ENCODE results near the gene ACLY. TPM values are rescaled to one million over a fixed set of nuclear protein-coding genes. Genes with fewer than 3 reads are reported as not detected.

Gene ACLY
- total RNA-seq, 1 donor from 2014 or later, result 143 TPM

DNA sequence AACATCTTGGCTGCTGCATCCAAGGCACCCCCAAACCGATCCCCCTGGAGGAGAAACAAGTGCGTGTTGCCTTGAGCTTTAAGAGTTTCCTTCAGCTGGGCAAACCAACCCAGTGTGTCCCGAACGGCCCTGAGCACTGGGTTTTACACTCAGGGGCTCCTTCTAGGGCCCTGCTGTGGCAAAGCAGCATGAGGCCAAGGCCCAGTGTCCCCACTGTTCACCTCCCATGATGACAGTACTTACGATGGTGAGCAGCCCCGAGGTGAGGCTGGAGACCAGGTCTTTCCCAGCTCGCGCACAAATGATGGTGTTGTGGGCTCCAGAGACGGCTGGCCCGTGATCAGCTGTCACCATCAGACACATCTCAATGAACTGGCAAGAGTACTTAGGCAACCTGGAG lies 47.0 kb downstream of the ACLY start:
- intact Hi-C loops (cut with micrococcal nuclease), result no loop called here
- H3K27ac Mint-ChIP-seq, result no peak overlapping the region
- ChIA-PET POLR2A (no interaction called here), CTCF (no interaction called here)
- H3K4me3 Mint-ChIP-seq, result no peak overlapping the region
- H3K4me1 Mint-ChIP-seq, result no peaks in the 10 kb centered on the region
- DNase-seq (no peak), ATAC-seq (ENCODE audit: low read depth) (no peak)
- H3K36me3 Mint-ChIP-seq (ENCODE audit: low read depth), result peaks cover 76% of the 10 kb centered on the region
- TF ChIP-seq, protein P1, sequence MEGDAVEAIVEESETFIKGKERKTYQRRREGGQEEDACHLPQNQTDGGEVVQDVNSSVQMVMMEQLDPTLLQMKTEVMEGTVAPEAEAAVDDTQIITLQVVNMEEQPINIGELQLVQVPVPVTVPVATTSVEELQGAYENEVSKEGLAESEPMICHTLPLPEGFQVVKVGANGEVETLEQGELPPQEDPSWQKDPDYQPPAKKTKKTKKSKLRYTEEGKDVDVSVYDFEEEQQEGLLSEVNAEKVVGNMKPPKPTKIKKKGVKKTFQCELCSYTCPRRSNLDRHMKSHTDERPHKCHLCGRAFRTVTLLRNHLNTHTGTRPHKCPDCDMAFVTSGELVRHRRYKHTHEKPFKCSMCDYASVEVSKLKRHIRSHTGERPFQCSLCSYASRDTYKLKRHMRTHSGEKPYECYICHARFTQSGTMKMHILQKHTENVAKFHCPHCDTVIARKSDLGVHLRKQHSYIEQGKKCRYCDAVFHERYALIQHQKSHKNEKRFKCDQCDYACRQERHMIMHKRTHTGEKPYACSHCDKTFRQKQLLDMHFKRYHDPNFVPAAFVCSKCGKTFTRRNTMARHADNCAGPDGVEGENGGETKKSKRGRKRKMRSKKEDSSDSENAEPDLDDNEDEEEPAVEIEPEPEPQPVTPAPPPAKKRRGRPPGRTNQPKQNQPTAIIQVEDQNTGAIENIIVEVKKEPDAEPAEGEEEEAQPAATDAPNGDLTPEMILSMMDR (IDR thresholded peaks at IDR 0.05), result no peak
- no peaks in the 10 kb centered on the region for H3K9me3 Mint-ChIP-seq
- H3K27me3 Mint-ChIP-seq, result no peaks in the 10 kb centered on the region

DNA sequence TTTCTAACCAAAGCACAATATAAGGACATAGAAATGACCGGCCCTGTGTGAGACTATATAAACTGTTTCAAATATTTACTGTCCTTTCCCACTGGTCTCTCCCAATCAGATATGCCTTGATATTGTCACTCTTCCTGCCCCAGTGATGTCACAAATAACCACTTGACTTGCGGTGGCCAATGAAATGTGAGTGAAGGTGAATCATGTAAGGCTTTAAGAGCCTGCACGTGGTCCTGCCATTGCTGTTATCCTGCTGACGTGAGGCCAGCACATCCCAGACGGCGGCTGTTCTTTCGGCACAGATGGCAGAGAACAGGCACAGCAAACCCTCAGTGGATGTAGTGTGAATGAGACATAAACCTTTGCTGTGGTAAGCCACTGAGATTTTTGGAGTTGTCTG lies 48.1 kb downstream of the ACLY start:
- ChIA-PET CTCF (no interaction called here), POLR2A (no interaction called here)
- DNase-seq, result no peak
- no peak overlapping the region for H3K27ac Mint-ChIP-seq
- intact Hi-C loops (cut with micrococcal nuclease), result no loop called here
- ATAC-seq (ENCODE audit: low read depth), result no peak
- H3K4me3 Mint-ChIP-seq, result no peak overlapping the region
- no peaks in the 10 kb centered on the region for H3K27me3 Mint-ChIP-seq
- H3K4me1 Mint-ChIP-seq, result peaks cover under 1% of the 10 kb centered on the region
- H3K36me3 Mint-ChIP-seq (ENCODE audit: low read depth), result peaks cover 72% of the 10 kb centered on the region
- no peaks in the 10 kb centered on the region for H3K9me3 Mint-ChIP-seq
- TF ChIP-seq, protein P1 (IDR thresholded peaks at IDR 0.05), result no peak

DNA sequence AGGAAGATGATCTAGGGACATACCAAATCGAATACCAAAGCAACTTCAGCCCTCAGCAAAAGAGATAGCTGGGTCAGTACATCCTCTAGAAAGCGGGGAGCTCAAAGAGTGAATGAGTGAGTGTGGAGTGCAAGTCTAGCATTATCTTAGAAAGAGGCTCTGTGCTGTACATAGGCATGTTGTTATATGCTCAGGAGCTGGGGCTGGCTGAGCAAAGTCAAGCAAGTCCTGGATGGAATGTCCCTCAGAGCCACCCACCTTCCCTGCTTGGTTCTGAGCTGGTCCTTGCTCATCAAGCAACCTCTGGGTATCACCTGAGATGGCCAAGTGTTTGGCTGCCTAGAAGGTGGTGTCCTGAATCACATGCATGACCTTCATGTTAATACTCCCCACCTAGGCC lies 48.7 kb downstream of the ACLY start:
- Mint-ChIP-seq H3K9me3 (no peaks in the 10 kb centered on the region), H3K27me3 (no peaks in the 10 kb centered on the region), H3K4me3 (no peak overlapping the region), H3K4me1 (peaks cover 3% of the 10 kb centered on the region), H3K36me3 (ENCODE audit: low read depth) (peaks cover 72% of the 10 kb centered on the region), H3K27ac (no peak overlapping the region)
- intact Hi-C loops (cut with micrococcal nuclease), result no loop called here
- ATAC-seq (ENCODE audit: low read depth) (no peak), DNase-seq (no peak)
- TF ChIP-seq, protein P1 (IDR thresholded peaks at IDR 0.05), result no peak
- POLR2A ChIA-PET, result no interaction called here
- CTCF ChIA-PET, result no interaction called here

DNA sequence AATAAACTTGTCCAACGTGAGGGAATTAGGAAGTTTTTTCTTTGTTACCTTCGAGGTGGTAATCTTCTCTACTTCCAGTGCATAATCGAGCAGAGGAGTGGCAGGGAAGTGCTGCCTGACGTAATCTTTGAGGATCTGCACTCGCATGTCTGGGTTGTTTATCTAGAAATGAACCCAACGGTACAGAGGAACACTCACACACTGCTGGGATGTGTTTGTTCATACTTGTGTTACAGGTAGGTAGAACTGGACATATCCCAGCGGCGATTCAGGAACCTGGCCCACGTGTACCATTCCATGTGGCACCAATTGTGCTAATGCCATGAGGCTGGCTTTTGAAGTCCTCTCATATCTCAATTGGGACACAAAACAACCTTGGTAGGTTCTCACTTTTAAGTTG lies 49.3 kb downstream of the ACLY start:
- no peak overlapping the region for H3K27ac Mint-ChIP-seq
- H3K4me1 Mint-ChIP-seq, result peaks cover 3% of the 10 kb centered on the region
- TF ChIP-seq, protein P1 (IDR thresholded peaks at IDR 0.05), result no peak
- H3K9me3 Mint-ChIP-seq, result no peaks in the 10 kb centered on the region
- peaks cover 72% of the 10 kb centered on the region for H3K36me3 Mint-ChIP-seq (ENCODE audit: low read depth)
- no peaks in the 10 kb centered on the region for H3K27me3 Mint-ChIP-seq
- POLR2A ChIA-PET, result no interaction called here
- H3K4me3 Mint-ChIP-seq, result no peak overlapping the region
- ATAC-seq (ENCODE audit: low read depth) (no peak), DNase-seq (no peak)
- intact Hi-C loops (cut with micrococcal nuclease), result loop anchor here (5.0 to 10.0 kb wide), 3 partner anchors 48 to 1525 kb away; partner anchors contain the start of genes ACLY, ARL4D and HAP1
- CTCF ChIA-PET, result no interaction called here

DNA sequence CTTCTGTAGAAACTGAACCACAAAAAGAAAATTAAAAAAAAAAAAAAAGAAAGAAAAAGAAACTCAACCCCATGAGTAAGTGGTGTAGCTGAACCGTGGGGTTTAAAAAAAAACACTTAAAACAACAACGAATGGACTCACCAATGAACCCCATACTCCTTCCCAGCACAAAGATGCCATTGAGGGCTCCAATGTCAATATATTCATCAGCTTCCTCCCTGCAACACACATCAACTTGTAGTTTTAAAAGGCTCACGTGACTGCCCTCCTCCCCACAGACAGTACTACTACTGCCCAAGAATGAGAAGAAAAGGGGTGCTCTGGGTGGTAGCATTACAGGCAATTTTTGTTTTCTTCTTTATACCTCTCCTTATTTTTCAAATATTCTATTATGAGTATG lies 50.2 kb downstream of the ACLY start:
- H3K27me3 Mint-ChIP-seq, result no peaks in the 10 kb centered on the region
- intact Hi-C loops (cut with micrococcal nuclease), result loop anchor here (5.0 to 10.0 kb wide), 3 partner anchors 49 to 1526 kb away; partner anchors contain the start of genes ACLY, ARL4D and HAP1
- no peak overlapping the region for H3K4me3 Mint-ChIP-seq
- H3K27ac Mint-ChIP-seq, result no peak overlapping the region
- no peak for DNase-seq
- no peak for ATAC-seq (ENCODE audit: low read depth)
- H3K4me1 Mint-ChIP-seq, result peaks cover 3% of the 10 kb centered on the region
- H3K9me3 Mint-ChIP-seq, result no peaks in the 10 kb centered on the region
- H3K36me3 Mint-ChIP-seq (ENCODE audit: low read depth), result peaks cover 65% of the 10 kb centered on the region
- CTCF ChIA-PET, result no interaction called here
- TF ChIP-seq, protein P1 (IDR thresholded peaks at IDR 0.05), result no peak
- POLR2A ChIA-PET, result interaction anchor here (0.7 kb wide), 1 partner anchor 43 kb away, joined by 7 read pairs; no protein-coding TSS in a partner anchor
